ENCODE data around the gene KCNQ2. TPM values are rescaled to one million over a fixed set of nuclear protein-coding genes. Genes with fewer than 3 reads are reported as not detected.

Gene KCNQ2
- total and polyA plus RNA-seq, 2 experiments from 2014 or later, result 68.5 to 92.4 TPM

- H3K4me1 Mint-ChIP-seq, result peaks cover 2% of the 10 kb centered on the region; the same call in 1 of the 3 replicates
- no peaks in the 10 kb centered on the region for H3F3A ChIP-seq (replicated peaks; ENCODE audit: low read depth)
- no peak overlapping the region for H3K4me3 Mint-ChIP-seq
- no peak overlapping the region for H3K27ac ChIP-seq (ENCODE audit: low read depth)
- no peak overlapping the region for H3K4me3 ChIP-seq
- no peaks in the 10 kb centered on the region for H3K36me3 ChIP-seq (ENCODE audit: insufficient read depth)
- no peaks in the 10 kb centered on the region for H3K9me2 ChIP-seq (ENCODE audit: insufficient read depth)
- no peak overlapping the region for H3K4me2 ChIP-seq
- DNase-seq (ENCODE audit: low spot score), result no peak
- H3K9me3 Mint-ChIP-seq, result peaks cover 29% of the 10 kb centered on the region
- no peaks in the 10 kb centered on the region for H3K79me2 ChIP-seq (replicated peaks; ENCODE audit: insufficient read depth)
- H3K36me3 Mint-ChIP-seq (ENCODE audit: low read depth), result peaks cover 7% of the 10 kb centered on the region; the same call in 2 of the 3 replicates
- peaks cover 16% of the 10 kb centered on the region for H3K27me3 Mint-ChIP-seq (ENCODE audit: insufficient read depth, low read depth, poor library complexity)
- TF ChIP-seq ZNF331 (CRISPR knock-in tag; IDR thresholded peaks at IDR 0.05; ENCODE audit: low read depth) (no peak), STAT1 (IDR thresholded peaks at IDR 0.05; ENCODE audit: unreplicated experiment) (no peak), ZNF114 (CRISPR knock-in tag; IDR thresholded peaks at IDR 0.05) (no peak), ZNF462 (CRISPR knock-in tag; IDR thresholded peaks at IDR 0.05) (no peak), REST (IDR thresholded peaks at IDR 0.05; ENCODE audit: unreplicated experiment) (no peak), CREB1 (CRISPR knock-in tag; IDR thresholded peaks at IDR 0.05; ENCODE audit: low read depth) (no peak), ETS1 (IDR thresholded peaks at IDR 0.05) (no peak), NANOG (IDR thresholded peaks at IDR 0.05; ENCODE audit: borderline replicate concordance) (no peak), EZH2 (IDR thresholded peaks at IDR 0.05; ENCODE audit: low read depth, unreplicated experiment) (no peak), CTCF (conservative IDR thresholded peaks at IDR 0.05; ENCODE audit: low read depth in 2 of 2) (no peak), POLR2AphosphoS5 (IDR thresholded peaks at IDR 0.05; ENCODE audit: low read depth) (no peak), JUNB (IDR thresholded peaks at IDR 0.05; ENCODE audit: unreplicated experiment) (no peak), EZH2phosphoT487 (IDR thresholded peaks at IDR 0.05; ENCODE audit: unreplicated experiment) (no peak)
- no peak for ATAC-seq
- H3K4me1 ChIP-seq (ENCODE audit: insufficient read depth), result peaks cover 6% of the 10 kb centered on the region
- no peak overlapping the region for H2AFZ ChIP-seq
- H3K27me3 ChIP-seq (ENCODE audit: insufficient read depth), result peaks cover 12% of the 10 kb centered on the region
- no peak overlapping the region for H3K27ac Mint-ChIP-seq
- H4K20me1 ChIP-seq (replicated peaks; ENCODE audit: insufficient read depth), result no peaks in the 10 kb centered on the region
These were observed 31.1 kb upstream of the KCNQ2 start for GRCh38 chr20:63503524-63503923.

Data from GM23338 (cell line).